Renal cortex interstitium (tissue), 11 donors: ENCODE data around the gene TTC28. TPM values are rescaled to one million over a fixed set of nuclear protein-coding genes. Genes with fewer than 3 reads are reported as not detected.

Experiments used
- DNase-seq, 11 donors: peaks; one replicate each; pipeline ENCODE4 v3.0.0-alpha.2; 2013; ENCODE audit warnings: low read depth in 9 of 11, low spot score in 4 of 11; ENCODE audit errors: extremely low read depth in 1 of 11
- polyA plus RNA-seq, 3 donors: library from polyadenylated mRNA; unstranded; fragments of 120-200 nt; gene quantifications; one replicate each; pipeline ENCODE4 v1.2.1, GENCODE V29; 2013; ENCODE audit not compliant: insufficient read length in 3 of 3

The TTC28 gene
- polyA plus RNA-seq, 3 donors = 33.1 to 43.1 (median 35.9) TPM

DNA sequence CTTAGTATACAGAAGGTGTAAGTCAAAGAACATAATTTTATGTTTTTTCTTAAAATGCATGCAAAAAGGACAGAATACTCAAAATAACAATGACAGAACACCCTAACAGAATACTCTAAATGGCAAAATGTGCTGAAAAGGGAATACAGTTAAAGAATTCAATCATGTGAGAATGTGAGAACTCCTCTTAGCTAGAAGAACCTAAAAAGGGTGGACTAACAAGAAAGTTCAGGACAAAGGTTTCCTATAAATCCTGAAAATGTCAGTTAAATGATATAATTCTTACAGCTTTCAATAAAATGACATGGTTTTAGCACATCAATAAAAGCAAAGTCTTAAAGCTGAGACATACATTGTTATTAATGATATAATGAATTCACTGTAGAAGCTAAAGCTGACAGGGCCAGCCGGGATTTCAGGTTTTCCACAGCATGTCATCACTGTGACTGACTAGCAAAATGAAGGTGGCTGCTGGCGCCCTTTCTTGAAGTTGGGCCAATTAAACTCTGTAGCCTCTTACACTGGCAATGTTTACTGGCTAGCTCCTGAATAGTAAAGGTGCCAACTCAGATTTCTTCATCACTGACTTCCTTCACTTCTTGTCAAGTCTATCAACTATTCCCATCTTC lies 244.4 kb downstream of the TTC28 start:
- no peak for DNase-seq

DNA sequence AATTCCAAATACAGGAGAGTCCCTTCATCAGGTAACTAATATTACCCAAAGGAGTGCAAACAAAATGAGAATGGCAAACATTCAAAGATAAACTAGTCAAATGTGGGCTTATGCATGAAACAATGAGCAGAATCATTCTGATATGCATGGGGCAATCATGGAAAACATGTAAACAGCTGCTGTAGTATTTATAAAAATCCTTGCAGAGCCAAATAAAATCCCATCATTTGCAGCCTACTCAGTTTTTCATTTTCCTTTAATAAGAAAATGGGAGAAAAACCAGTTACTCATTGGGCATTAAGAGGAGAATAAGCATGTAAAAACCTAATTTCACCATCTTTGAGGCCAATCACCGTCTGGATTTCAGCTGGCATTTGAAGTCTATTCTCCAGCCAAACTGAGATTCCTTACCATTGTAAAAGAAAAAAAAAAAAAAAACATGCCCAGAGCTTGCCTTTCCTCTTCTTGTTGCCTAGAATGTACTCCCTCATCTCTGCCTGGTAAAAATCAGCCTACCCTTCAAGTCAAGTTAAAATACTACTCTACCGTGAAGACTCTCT lies 249.1 kb downstream of the TTC28 start:
- no peak for DNase-seq

DNA sequence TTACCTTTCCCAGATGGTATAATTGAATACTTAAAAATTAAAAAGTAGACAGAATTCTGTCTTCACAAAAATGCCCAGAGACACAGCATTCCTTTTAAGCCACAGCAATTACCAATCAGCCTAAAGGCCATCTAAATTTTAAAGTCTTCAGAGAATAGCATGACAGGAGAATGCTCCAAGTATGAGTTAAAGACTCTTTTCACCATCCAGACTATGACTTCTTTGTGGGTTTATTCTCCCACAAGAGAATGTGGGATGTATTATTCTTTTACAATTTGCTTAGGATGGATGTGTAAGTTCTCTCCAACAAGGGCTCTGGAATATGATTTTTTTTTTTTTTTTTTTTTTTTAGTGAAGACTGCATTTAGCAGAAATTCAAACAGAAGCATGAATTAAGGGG lies 249.9 kb downstream of the TTC28 start:
- no peak for DNase-seq

DNA sequence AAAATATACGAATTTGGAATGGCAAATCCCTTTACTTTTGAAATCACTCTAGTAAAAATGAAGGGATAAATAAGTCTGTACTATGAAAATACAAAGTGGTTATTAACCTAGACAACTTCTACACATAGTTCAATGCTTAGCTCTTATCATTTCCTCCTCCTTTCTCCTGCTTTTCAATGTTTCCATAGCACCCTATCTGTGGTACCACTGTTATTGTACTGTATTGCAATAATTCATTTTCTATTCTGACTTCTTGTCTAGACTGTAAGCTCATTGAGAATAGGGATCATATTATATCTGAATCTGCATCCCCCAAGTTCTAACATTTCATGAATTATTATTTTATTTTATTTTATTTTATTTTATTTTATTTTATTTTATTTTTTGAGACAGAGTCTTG lies 251.4 kb downstream of the TTC28 start:
- no peak for DNase-seq

DNA sequence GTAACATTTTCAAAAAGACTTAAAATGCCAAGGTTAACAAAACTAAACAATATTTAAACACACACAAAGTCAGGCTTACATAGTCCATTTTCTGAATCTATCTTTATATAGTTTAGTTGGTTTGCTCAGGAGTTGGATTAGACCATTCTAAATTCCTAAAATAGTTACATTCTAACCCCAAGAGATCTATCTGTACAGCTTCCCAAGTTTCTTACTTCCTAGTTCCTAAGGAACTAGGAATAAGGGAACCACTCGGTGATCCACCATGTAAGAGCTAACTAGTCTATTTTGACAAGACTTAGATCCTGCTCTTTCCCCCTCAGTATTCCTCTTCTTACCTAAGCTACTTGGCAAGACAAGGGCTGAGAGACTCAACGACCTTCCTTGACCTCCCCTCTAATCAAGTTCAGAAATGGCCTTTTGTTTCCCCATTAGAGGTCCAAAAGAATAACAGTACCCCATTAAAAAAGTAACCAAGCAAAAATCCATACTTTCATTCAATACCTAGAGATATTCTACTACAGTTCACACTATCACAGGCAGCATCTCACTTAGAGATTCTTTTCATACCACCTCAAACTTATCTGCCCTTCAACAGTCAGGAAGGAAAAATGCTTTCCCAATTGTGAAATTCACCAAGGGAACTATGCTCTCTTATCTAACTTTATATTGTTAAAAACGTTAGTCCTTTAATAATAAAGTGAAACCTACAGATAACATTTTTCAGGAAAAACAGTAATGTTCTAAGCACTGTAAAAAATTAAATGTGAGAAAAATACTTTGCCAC lies 253.1 kb downstream of the TTC28 start:
- no peak for DNase-seq

DNA sequence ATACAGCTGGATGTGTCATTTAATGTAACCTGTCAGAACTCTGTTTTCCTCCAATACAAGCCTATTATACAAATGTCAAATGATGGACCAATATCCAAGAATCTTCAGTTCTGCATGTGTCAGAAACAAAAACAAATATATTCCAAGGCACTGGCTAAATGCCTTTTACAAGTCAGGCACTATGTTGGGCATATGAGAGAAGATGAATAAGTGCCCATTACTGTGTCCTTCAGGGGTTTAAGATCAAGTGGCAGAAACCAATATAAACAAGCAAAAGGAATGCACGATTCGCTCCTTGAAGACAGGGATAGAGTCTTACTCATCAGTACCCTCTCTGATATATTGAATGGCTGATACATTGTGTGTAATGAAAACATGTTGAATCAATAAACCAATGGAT lies 254.4 kb downstream of the TTC28 start:
- no peak for DNase-seq

DNA sequence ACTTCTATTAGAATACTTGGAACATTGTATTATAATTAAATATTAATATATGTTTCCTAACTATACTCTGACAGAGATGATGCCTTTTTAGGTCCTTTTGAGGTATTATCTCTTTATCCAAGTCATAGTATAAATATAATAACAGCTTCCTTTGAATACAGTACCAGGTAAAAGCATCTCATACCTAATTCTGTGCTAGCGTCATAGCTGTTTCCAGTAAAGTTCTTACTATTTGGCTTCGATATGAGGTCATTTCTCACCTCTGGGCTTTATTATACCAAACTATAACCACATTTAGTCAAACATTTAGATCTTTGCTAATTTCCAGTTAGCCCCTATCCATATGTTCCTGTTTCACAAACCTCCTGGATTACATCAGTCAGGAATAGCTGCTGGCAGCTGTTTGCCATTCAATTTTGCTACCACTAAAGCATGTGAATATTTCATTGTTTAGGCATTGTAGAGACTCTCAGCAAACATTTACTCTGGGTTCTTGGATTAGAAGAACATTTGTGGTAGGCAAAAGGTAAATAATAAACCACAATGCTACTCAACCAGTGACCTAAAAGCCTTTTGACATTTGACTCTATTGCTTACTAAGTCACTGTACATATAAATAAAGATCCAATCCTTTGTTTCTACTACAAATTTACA lies 255.1 kb downstream of the TTC28 start:
- DNase-seq = no peak

DNA sequence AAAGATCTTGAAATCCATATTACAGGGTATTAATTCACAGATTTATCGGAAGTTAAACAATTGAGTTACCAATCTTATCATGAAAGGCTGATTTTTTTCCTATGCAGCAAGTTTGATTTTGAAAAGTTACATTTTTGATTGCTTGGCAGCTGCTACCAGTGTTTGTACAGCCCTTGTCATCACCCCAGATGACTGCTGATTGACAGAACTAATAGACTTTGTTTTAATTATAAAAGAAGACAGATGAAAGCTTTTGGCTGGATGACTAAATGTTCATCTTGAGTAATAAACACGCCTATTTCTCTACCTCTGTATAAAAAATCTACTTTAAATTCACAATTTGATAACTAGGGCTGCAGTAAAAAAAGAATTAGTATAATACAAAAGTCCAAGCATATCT lies 259.7 kb downstream of the TTC28 start:
- no peak for DNase-seq

DNA sequence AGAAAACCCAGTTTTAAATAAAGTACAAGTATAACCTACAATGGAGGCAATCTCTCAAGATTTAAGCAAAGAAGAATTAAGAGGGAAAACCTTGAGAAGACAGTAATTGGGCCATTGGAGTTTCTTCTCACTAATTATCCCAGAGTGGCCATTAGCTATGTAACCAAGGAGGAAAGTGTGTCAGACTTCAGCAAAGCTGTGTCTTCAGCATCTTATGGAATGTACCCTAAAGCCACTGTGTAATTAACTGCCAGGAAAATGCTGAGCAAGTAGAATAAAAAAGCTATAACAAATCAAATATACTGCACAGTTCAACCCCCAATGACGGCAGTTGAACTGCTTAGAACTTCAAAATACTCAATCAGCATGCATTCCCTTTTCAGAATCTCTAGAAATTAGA lies 261.6 kb downstream of the TTC28 start:
- no peak for DNase-seq

DNA sequence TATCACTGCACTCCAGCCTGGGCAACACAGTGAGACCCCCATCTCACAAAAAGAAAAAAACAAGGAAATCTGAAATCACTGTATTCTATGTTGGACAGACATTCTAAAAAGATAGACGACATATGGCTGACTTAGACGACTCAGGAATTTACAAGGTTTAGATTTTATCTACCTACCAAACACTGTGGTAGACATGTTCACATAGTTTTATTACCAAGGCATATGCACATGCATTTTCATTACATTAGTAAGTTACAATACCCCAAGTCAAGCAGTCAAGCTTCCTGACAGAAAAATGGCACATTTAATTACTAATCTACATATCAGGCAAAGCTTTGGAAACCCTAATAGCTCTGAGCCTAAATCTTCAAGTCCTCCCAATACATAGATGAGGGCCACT lies 262.2 kb downstream of the TTC28 start:
- no peak for DNase-seq

DNA sequence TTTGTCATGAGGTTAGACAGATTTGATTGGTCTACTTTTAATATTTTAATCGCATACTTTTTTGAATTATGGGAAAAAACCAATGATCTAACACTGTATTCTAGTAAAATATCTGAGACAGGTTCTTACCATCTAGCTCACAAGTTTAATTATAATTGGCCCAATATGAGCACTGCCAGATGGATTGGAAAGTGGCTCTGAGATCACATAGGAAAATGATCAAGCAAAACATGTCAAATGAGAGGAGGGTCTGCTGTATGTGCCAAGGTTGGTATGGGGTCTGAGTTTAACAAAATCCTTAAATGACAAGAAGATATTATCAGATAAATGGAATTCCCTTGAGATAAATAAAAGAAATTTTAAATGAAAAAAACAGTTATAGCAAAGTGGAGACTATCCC lies 264.7 kb downstream of the TTC28 start:
- DNase-seq = no peak

DNA sequence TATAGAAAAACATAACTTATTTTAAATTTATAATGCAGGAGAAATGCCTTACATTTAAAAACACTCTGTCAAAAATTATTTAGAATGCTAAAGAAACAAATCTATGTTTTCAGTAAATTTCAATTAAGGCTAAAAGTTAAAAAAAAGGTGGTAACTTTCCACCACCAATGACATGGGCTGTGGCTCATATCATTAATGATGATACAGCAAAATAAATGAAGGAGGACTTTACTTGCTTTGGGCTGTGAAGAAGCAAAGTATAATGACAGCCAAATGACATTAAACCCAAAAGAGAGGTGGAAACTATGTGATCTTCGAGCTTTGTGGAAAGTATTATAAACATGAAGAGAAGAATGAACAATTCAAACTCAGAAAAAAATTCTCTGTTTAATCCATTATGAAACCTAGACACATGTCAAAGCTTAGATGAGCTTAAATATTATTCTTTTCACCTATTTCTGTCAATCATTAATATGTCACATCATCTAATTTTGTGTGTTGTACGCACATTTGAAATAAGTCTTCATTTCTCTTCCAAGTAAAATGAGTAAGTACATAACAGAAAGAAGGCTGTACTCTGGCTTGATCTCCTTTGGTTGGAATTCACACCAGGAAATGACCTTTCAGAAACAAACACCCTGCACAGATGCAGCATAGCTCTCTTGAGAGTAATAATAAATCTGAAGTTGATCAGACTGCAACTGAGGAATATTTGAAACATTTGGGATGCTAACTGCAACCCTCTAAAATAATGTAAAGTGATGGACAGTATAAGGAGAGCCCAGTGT lies 265.8 kb downstream of the TTC28 start:
- no peak for DNase-seq

DNA sequence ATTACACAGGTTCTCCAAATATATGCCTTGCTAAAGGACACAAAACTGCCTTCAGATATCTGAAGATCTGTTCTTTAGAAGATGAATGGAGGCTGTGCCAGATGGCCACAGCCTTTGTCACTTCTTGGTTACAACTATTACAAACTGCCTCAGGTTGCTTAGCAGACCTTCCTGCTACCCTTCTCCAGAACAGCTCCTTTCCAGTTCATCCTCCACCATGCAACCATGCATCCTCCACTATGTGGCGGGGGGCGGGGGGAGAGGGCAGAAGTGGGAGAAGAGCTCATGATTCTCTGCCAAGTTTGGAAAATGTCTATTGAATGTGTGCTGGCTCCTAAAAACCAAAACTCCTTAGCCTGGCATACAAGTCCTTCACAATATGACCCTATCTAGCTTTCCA lies 267.5 kb downstream of the TTC28 start:
- no peak for DNase-seq

DNA sequence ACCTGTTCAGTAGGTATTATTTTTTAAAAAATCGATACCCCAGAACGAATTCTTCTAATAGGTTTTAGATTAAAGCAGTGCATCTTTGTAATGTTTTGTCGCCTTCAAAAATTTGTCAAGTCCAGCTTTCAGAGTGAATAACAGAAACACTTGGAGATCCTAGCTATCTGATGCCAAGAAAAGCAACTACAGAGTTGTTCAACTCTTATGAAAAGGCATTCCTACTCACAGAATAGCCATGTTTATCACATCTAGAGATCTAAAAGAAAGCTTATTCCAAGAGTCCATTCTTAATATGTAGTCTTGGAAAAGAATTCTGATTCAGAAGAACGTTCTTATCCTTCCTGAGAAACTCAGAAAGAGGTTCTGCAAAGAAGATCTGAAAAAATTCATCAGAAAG lies 268.5 kb downstream of the TTC28 start:
- no peak for DNase-seq

DNA sequence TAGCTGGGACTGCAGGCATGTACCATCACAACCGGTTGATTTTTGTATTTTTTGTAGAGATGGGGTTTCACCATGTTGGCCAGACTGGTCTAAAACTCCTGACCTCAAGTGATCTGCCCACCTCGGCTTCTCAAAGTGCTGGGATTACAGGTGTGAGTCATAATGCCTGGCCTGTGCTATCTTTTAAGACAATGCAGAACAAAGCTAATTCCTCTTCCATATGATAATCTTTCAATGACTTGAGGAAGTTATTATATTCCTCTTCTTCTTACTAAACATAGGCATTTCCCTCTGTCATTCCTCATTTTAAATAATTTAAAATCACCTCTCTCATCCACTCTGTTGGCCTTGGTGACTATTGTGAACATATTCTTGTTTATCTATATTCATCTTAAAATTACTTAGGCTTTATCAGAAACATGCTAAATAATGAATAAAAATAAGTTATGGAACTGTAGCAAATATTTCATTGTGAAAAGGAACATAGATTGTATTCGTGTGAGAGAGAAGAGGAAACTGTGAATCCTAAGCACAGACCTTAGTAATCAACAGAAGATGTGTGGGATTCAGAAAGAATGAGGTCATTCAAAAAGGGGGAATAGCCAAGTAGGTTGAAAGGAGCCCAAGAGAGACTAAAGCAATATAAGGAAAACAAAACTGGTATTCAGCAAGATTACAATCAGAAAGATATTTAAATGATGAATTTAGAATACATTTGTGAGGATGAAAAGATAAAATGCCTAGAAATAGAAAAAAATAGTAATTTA lies 269.4 kb downstream of the TTC28 start:
- DNase-seq = no peak

DNA sequence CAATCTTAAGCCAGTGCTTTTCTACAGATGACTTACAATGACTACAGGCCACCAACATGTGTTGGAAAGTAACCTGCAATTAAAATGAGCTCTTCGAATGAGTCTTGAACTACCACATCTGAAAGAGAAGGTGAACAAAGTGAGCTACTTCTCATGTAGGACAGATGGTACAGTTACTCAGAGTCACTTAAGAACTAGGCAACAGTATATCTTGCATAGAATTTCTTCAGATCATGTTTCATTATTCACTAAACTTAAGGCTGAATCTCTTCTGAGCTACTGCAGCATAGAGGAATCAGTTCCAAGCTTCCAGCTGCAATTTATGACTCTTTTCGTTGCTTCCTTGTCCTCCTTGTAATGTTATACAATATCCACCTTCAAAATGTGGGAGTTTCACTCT lies 270.9 kb downstream of the TTC28 start:
- DNase-seq = peak in 4 of 11 donors; percentile 24 to 54 (median 48)

DNA sequence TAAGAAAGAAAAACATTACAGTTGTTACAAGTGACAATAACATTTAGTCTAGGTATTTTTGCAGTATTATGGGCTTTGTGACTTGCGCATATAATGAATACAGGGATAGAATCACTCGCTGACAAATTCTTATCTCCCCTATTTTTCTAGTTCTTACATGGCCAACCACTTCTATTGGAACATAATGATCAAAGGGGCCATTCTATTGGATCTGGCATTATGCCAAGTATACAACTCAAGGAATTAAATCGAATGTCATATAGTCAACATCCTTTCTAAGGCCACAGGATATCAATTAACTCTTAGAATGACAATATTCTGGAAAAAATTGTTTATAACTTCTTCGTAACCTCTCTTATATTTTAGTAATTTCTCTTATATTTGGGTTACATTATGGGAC lies 272.0 kb downstream of the TTC28 start:
- no peak for DNase-seq

DNA sequence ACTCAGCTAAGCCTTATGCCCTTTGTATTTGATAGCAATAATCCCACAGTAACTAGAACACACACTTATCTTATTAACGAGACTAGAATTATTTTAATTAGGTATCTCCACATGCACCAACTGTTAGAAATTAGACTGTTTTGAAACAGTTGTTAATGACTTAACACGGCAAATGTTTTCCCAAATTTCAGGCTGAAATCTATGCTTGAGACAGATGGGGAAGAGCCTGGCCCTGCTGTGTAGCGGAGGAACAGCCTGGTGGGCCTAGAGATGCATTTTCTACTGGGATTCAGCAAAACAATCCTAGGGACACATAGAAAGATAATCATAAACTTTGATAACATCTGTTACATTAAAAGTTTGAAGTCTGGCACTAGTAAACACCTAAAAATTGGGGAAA lies 273.4 kb downstream of the TTC28 start:
- DNase-seq = no peak

DNA sequence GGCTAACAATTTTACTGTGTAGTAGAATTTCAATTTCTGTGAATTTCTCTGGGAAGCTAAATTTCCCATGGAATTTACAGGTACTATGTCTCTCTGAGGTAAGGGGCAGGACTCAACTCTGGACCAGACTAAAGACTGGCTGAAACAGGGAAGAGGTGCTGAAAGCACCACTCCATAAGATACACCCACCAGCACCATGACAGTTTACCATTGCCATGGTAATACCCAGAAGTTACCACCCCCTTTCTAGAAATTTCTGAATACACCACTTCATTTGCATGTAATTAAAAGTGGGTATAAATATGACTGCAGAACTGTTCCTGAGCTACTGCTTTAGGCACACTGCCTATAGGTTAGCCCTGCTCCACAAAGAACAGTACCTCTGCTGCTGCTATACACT lies 274.1 kb downstream of the TTC28 start:
- DNase-seq = no peak
